RKO (cell line): Measurements from ENCODE around the gene MAPK1IP1L.
"Not testable (repeated sequence)": the region's sequence is repeated elsewhere in the genome, so short reads cannot be mapped to it uniquely, and the experiment has no call there.

Source experiments
- DNase-seq: peaks from one replicate; pipeline ENCODE4 v3.0.0-alpha.2; 2016; ENCODE audit warnings: low spot score

The MAPK1IP1L gene

GRCh38 chr14:55054098-55054497 lies 2.7 kb downstream of the MAPK1IP1L start:
- DNase-seq, result no peak

- DNase-seq, result no peak
Measured at GRCh38 chr14:55057919-55058318, 6.5 kb downstream of the MAPK1IP1L start.

DNA sequence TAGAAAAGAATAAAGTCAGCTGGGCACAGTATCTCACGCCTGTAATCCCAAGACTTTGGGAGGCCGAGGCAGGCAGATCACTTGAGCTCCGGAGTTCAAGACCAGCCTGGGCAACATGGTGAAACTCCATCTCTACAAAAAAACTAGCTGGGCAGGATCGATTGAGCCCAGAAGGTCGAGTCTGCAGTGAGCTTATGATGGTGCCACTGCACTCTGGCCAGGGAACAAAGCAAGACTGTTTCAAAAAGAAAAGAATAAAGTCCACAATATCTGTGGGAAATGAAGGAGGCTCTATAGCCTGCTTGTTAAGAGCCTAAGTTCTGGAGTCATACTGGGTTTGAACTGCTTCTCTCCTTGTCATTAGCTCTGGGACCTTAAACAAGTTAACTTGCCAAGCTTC lies 7.9 kb downstream of the MAPK1IP1L start:
- DNase-seq, result no peak

GRCh38 chr14:55062517-55063351 lies 11.3 kb downstream of the MAPK1IP1L start:
- DNase-seq, result no peak

- DNase-seq, result not testable (repeated sequence)
Measured at GRCh38 chr14:55064896-55065295, 13.4 kb downstream of the MAPK1IP1L start.

GRCh38 chr14:55065411-55065810 lies 14.0 kb downstream of the MAPK1IP1L start:
- DNase-seq, result no peak

DNA sequence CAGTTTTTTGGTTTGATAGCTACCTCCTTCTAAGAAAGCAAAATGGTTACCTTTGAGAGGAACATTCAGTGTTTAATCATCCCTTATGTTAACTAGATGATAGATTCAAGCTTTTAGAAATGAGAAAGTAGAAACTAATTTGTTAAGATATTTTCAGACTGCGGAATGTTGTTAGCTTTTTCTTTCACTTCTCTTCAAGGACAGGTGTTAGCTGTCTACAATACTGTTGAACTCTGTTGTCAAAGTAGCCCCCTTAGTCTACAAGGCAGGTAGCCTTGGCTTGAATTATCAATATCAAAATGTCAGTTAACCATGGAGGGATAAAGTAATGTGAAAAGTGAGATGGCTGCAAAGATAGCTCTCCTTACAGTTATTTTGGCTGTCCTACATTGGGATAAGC lies 14.8 kb downstream of the MAPK1IP1L start:
- DNase-seq, result no peak

GRCh38 chr14:55070981-55071411 lies 19.5 kb downstream of the MAPK1IP1L start:
- no peak for DNase-seq

- DNase-seq, result peak; percentile 82
Measured at GRCh38 chr14:55071870-55072640, 20.6 kb downstream of the MAPK1IP1L start.

- DNase-seq, result no peak
Measured at GRCh38 chr14:55073856-55074255, 22.4 kb downstream of the MAPK1IP1L start.

DNA sequence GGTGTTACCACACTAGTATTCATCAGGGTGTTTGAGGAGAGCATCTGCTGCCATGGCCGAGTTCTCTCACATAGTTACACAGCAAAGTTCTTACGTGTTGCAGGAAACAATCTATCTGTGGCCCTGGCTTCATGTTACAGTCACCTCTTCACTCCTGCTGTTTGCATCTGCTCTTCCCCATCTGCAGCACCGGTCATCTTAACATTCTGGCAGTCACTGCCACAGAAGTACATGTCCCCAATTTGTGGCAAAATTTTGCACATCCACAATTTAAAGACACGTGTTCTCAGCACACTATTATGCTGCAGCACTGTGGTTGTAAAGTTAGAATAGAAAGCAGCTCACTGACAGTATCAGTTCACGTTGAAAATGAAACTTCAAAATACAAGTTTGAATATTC lies 23.2 kb downstream of the MAPK1IP1L start:
- no peak for DNase-seq

- DNase-seq, result no peak
Measured at GRCh38 chr14:55075628-55076175, 24.3 kb downstream of the MAPK1IP1L start.

- DNase-seq, result peak; percentile 21
Measured at GRCh38 chr14:55077170-55078151, 26.0 kb downstream of the MAPK1IP1L start.

DNA sequence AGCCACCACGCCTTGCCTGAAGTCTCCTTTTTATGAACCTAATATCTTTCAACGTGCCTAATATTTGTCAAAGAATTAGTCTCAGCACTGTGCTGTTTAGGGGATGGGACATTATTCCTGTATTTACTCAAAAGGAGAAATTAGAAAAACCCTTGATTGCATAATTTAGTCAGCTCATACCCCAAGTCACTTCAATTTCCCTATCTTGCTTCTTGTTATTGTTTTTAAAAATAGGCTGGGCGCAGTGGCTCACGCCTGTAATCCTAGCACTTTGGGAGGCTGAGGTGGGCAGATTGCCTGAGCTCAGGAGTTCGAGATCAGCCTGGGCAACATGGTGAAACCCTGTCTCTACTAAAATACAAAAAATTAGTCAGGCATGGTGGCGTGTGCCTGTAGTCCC lies 28.5 kb downstream of the MAPK1IP1L start:
- DNase-seq, result not testable (repeated sequence)

DNA sequence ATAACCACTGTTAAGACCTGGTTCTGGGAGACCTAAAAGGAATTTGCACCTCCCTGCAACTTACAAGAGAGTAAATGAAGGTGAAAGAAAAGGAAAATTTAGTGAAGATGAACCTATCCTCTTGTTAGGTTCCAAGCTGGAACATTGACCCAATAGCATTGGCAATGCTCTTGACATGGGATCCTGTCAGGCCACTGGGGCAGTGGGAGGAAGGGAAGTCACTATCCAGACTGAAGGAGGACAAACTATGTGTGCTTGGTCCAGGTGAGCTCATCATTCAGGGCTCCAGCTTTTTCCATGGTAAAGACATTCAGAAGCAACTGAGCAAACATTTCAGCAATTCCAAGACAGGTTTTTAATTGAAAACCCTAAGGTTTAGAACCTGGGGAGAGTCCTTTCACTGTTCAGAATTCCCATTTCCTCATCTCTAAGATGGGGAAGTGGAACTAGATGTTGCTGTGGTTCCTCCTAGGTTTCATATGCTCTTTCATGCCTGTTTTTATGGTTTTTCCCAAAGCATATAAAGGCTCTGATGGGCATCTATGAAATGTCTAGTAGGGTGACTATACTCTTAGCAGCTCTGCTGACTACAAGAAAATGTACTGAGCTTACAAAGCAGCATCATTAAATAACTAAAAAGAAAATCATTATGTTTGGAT lies 33.1 kb downstream of the MAPK1IP1L start:
- no peak for DNase-seq

GRCh38 chr14:55085060-55085660 lies 33.7 kb downstream of the MAPK1IP1L start:
- no peak for DNase-seq

DNA sequence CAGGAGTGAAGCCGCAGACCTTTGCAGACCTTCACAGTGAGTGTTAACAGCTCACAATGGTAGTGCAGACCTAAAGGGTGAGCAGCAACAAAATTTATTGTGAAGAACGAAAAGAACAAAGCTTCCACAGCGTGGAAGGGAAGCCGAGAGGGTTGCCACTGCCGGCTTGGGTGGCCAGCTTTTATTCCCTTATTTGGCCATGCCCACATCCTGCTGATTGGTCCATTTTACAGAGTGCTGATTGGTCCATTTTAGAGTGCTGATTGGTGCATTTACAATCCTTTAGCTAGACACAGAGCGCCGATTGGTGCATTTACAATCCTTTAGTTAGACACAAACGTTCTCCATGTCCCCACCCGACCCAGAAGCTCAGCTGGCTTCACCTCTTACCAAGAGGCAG lies 35.5 kb downstream of the MAPK1IP1L start:
- no peak for DNase-seq

GRCh38 chr14:55088356-55088755 lies 36.9 kb downstream of the MAPK1IP1L start:
- DNase-seq, result no peak

GRCh38 chr14:55092341-55092740 lies 40.9 kb downstream of the MAPK1IP1L start:
- no peak for DNase-seq

DNA sequence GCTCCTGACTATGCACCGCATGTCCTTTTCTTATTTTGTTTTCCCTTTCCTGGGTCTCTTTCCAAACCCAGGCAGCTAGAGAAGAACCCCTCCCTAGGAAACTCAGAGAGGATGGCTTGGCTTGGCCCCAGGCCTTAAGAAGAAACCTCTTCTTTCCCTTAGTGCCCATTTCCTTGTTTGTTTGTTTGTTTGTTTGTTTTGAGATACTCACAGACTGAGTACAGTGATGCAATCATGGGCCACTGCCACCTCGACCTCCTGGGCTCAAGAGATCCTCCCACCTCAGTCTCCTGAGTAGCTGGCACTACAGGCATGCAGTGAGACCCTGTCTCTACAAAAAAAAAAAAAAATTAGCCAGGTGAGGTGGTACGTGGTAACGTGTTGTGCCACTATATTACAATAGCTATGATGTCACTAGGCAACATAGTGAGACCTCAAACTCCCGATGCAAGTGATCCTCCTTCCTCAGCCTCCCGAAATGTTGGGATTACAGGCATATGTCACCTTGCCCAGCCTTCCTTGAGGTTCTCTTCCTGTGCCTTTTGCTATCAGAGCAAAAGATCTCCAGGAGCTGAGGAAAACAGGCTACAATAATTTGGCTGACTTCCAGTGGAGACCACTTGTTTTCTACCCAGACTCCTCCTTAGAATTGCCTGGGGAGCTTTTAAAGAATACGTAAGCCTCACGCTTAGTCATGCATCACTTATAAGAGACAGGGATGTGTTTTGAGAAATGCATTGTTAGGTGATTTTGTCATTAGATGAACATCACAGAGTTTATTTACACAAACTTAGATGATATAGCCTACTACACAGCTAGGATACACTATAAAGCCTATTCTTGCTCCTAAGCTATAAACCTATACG lies 43.1 kb downstream of the MAPK1IP1L start:
- no peak for DNase-seq
